Ishikawa (cell line): ENCODE results near the gene BFAR.

Experiments
- CEBPB ChIP-seq: IDR thresholded peaks from 2 replicates; pipeline ENCODE4 v1.6.1; 2012
- CREB1 ChIP-seq: IDR thresholded peaks from 2 replicates; pipeline ENCODE4 v1.6.1; 2012; ENCODE audit warnings: low read depth
- EGR1 ChIP-seq: IDR thresholded peaks from 2 replicates; pipeline ENCODE4 v1.6.1; 2012
- EP300 ChIP-seq: IDR thresholded peaks from 2 replicates; pipeline ENCODE4 v1.6.1; 2012; ENCODE audit warnings: borderline replicate concordance
- FOXM1 ChIP-seq: IDR thresholded peaks from 2 replicates; pipeline ENCODE4 v1.6.1; 2012; ENCODE audit warnings: low read depth, borderline replicate concordance
- MAX ChIP-seq: IDR thresholded peaks from 2 replicates; pipeline ENCODE4 v1.6.1; 2012
- NFIC ChIP-seq: IDR thresholded peaks from 2 replicates; pipeline ENCODE4 v1.6.1; 2012
- RAD21 ChIP-seq: IDR thresholded peaks from 2 replicates; pipeline ENCODE4 v1.6.1; 2012; ENCODE audit warnings: low read depth
- REST ChIP-seq: IDR thresholded peaks from 2 replicates; pipeline ENCODE4 v1.6.1; 2012; ENCODE audit warnings: low read depth, mild to moderate bottlenecking
- TAF1 ChIP-seq: IDR thresholded peaks from 2 replicates; pipeline ENCODE4 v1.6.1; 2012; ENCODE audit warnings: low read depth, mild to moderate bottlenecking
- TCF12 ChIP-seq: IDR thresholded peaks from 2 replicates; pipeline ENCODE4 v1.6.1; 2012; ENCODE audit warnings: low read depth
- TEAD4 ChIP-seq: IDR thresholded peaks from 2 replicates; pipeline ENCODE4 v1.6.1; 2012
- USF1 ChIP-seq: IDR thresholded peaks from 2 replicates; pipeline ENCODE4 v1.6.1; 2012
- YY1 ChIP-seq: IDR thresholded peaks from 2 replicates; pipeline ENCODE4 v1.6.1; 2012; ENCODE audit warnings: low read depth
- ZBTB7A ChIP-seq: IDR thresholded peaks from 2 replicates; pipeline ENCODE4 v1.6.1; 2012; ENCODE audit warnings: low read depth

The BFAR gene

GRCh38 chr16:14608604-14609003 is 24.1 kb upstream of the BFAR start:
- TF ChIP-seq TEAD4 (no peak), EGR1 (no peak), YY1 (no peak), ZBTB7A (no peak)

- no peak for TF ChIP-seq RAD21
- TF ChIP-seq REST: no peak
- TF ChIP-seq TAF1: no peak
- no peak for TF ChIP-seq CREB1
- TF ChIP-seq EP300: no peak
- no peak for TF ChIP-seq MAX
- no peak for TF ChIP-seq TEAD4
- TF ChIP-seq EGR1: no peak
- no peak for TF ChIP-seq FOXM1
- TF ChIP-seq USF1: no peak
- no peak for TF ChIP-seq YY1
- no peak for TF ChIP-seq NFIC
- no peak for TF ChIP-seq TCF12
Measured at GRCh38 chr16:14609716-14610115, 23.0 kb upstream of the BFAR start.

GRCh38 chr16:14611660-14612059 is 21.1 kb upstream of the BFAR start:
- TF ChIP-seq EGR1: no peak

- no peak for TF ChIP-seq CEBPB
- TF ChIP-seq CREB1: no peak
- no peak for TF ChIP-seq ZBTB7A
- no peak for TF ChIP-seq REST
- TF ChIP-seq RAD21: no peak
- no peak for TF ChIP-seq EP300
- no peak for TF ChIP-seq EGR1
- no peak for TF ChIP-seq YY1
- TF ChIP-seq NFIC: no peak
- no peak for TF ChIP-seq FOXM1
- TF ChIP-seq TCF12: no peak
- TF ChIP-seq USF1: no peak
Measured at GRCh38 chr16:14613991-14614390, 18.8 kb upstream of the BFAR start.

GRCh38 chr16:14616280-14616679 is 16.5 kb upstream of the BFAR start:
- TF ChIP-seq TAF1: no peak
- no peak for TF ChIP-seq EGR1
- no peak for TF ChIP-seq CREB1
- TF ChIP-seq MAX: no peak
- TF ChIP-seq TCF12: no peak
- no peak for TF ChIP-seq REST
- TF ChIP-seq CEBPB: no peak
- TF ChIP-seq YY1: no peak
- TF ChIP-seq NFIC: no peak
- no peak for TF ChIP-seq USF1
- no peak for TF ChIP-seq EP300
- TF ChIP-seq RAD21: no peak
- no peak for TF ChIP-seq FOXM1
- TF ChIP-seq TEAD4: no peak
- no peak for TF ChIP-seq ZBTB7A
